Measurements from ENCODE around the gene MAPK8IP2. TPM values are rescaled to one million over a fixed set of nuclear protein-coding genes. Genes with fewer than 3 reads are reported as not detected.
"Not testable (repeated sequence)": the region's sequence is repeated elsewhere in the genome, so short reads cannot be mapped to it uniquely, and the experiment has no call there.

MAPK8IP2 gene
- total RNA-seq, 6 donors from 2014 or later: 1.0 to 5.5 (median 3.4) TPM

DNA sequence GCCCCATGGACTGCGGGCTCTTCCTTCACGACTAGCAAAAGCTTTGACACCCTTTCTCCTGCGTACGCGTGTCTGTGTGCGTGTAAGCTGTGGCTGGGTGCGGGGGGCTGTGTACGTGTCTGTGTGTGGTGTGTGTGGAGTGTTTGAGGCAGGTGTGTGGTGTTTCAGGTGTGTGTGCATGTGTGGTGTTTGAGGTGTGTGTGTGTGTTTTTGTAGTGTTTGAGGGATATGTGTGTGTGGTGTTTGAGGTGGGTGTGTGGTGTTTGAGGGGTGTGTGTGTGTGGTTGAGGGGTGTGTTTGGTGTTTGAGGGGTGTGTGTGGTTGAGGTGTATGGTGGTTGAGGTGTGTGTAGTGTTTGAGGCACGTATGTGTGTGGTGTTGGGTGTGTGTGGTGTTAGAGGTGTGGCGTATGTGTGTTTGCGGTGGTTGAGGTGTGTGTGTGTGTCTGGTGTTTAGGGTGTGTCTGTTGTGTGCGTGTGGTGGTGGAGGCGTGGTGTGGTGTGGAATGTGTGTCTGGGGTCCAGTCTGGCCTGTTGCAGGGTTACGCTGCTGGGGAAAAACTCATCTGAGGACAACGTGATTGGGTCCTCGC, 28.0 kb downstream of the MAPK8IP2 start:
- no peaks in the 10 kb centered on the region for H3K27me3 ChIP-seq
- WGBS, 2 donors: 31 to 46% methylated on average over 10 to 16 of the region's 16 CpGs
- peak overlapping the region; percentile 16 to 92 (median 65) for H3K4me3 ChIP-seq
- ATAC-seq (ENCODE audit: low FRiP score in 2 of 2): peak in 1 of 2 donors; percentile 2
- no peak for DNase-seq
- H3K36me3 ChIP-seq: peaks cover 0 to 23% (median 6%) of the 10 kb centered on the region in 4 donors
- H3K9me3 ChIP-seq: no peaks in the 10 kb centered on the region
- TF ChIP-seq, protein P1, sequence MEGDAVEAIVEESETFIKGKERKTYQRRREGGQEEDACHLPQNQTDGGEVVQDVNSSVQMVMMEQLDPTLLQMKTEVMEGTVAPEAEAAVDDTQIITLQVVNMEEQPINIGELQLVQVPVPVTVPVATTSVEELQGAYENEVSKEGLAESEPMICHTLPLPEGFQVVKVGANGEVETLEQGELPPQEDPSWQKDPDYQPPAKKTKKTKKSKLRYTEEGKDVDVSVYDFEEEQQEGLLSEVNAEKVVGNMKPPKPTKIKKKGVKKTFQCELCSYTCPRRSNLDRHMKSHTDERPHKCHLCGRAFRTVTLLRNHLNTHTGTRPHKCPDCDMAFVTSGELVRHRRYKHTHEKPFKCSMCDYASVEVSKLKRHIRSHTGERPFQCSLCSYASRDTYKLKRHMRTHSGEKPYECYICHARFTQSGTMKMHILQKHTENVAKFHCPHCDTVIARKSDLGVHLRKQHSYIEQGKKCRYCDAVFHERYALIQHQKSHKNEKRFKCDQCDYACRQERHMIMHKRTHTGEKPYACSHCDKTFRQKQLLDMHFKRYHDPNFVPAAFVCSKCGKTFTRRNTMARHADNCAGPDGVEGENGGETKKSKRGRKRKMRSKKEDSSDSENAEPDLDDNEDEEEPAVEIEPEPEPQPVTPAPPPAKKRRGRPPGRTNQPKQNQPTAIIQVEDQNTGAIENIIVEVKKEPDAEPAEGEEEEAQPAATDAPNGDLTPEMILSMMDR (IDR thresholded peaks at IDR 0.05): no peak
- TF ChIP-seq POLR2A (IDR thresholded peaks at IDR 0.05): no peak
- TF ChIP-seq EP300 (IDR thresholded peaks at IDR 0.05): no peak
- no peak for TF ChIP-seq POLR2AphosphoS5 (IDR thresholded peaks at IDR 0.05)
- peaks cover 8 to 22% (median 17%) of the 10 kb centered on the region in 4 donors for H3K4me1 ChIP-seq
- H3K27ac ChIP-seq: peak overlapping the region; percentile 77 to 90 (median 88)

GRCh38 chr22:50630376-50630775, 29.8 kb downstream of the MAPK8IP2 start:
- WGBS, 2 donors: 86 to 89% methylated on average over 5 of the region's 5 CpGs
- Histone ChIP-seq H3K36me3 (peaks cover 0 to 13% (median 3%) of the 10 kb centered on the region in 4 donors), H3K27ac (no peak overlapping the region), H3K4me3 (no peak overlapping the region), H3K27me3 (no peaks in the 10 kb centered on the region), H3K9me3 (no peaks in the 10 kb centered on the region), H3K4me1 (peaks cover 8 to 22% (median 17%) of the 10 kb centered on the region in 4 donors)
- DNase-seq: no peak
- ATAC-seq (ENCODE audit: low FRiP score in 2 of 2): no peak
- TF ChIP-seq POLR2A (IDR thresholded peaks at IDR 0.05) (no peak), POLR2AphosphoS5 (IDR thresholded peaks at IDR 0.05) (no peak), EP300 (IDR thresholded peaks at IDR 0.05) (no peak)
- TF ChIP-seq, protein P1 (IDR thresholded peaks at IDR 0.05): no peak

GRCh38 chr22:50633086-50633485, 32.5 kb downstream of the MAPK8IP2 start:
- 81 to 92% methylated on average over 5 of the region's 5 CpGs for WGBS, 2 donors
- Histone ChIP-seq H3K27me3 (no peaks in the 10 kb centered on the region), H3K4me3 (no peak overlapping the region), H3K36me3 (no peaks in the 10 kb centered on the region), H3K4me1 (peaks cover 0 to 8% (median 6%) of the 10 kb centered on the region in 4 donors), H3K27ac (no peak overlapping the region), H3K9me3 (no peaks in the 10 kb centered on the region)
- ATAC-seq (ENCODE audit: low FRiP score in 2 of 2): no peak
- TF ChIP-seq POLR2AphosphoS5 (IDR thresholded peaks at IDR 0.05): no peak
- no peak for DNase-seq

GRCh38 chr22:50633771-50634170, 33.2 kb downstream of the MAPK8IP2 start:
- Histone ChIP-seq H3K4me1 (peaks cover 0 to 3% (median 3%) of the 10 kb centered on the region in 4 donors), H3K27ac (no peak overlapping the region), H3K27me3 (no peaks in the 10 kb centered on the region), H3K4me3 (no peak overlapping the region), H3K36me3 (no peaks in the 10 kb centered on the region), H3K9me3 (no peaks in the 10 kb centered on the region)
- 93 to 100% methylated on average over 4 to 11 of the region's 11 CpGs for WGBS, 2 donors
- TF ChIP-seq POLR2AphosphoS5 (IDR thresholded peaks at IDR 0.05) (no peak), EP300 (IDR thresholded peaks at IDR 0.05) (no peak), POLR2A (IDR thresholded peaks at IDR 0.05) (no peak)
- TF ChIP-seq, protein P1 (IDR thresholded peaks at IDR 0.05): no peak
- ATAC-seq (ENCODE audit: low FRiP score in 2 of 2) (no peak), DNase-seq (no peak)

GRCh38 chr22:50635591-50635990, 35.0 kb downstream of the MAPK8IP2 start:
- no peaks in the 10 kb centered on the region for H3K9me3 ChIP-seq
- ATAC-seq (ENCODE audit: low FRiP score in 2 of 2): no peak
- H3K27ac ChIP-seq: no peak overlapping the region
- no peaks in the 10 kb centered on the region for H3K27me3 ChIP-seq
- H3K4me3 ChIP-seq: no peak overlapping the region
- peak in 1 of 2 donors; percentile 45 for DNase-seq
- WGBS, 2 donors: 95% methylated on average over 10 to 11 of the region's 11 CpGs
- no peaks in the 10 kb centered on the region for H3K36me3 ChIP-seq
- peaks cover 0 to 4% (median 0%) of the 10 kb centered on the region in 4 donors for H3K4me1 ChIP-seq
- TF ChIP-seq, protein P1 (IDR thresholded peaks at IDR 0.05): no peak
- TF ChIP-seq POLR2AphosphoS5 (IDR thresholded peaks at IDR 0.05) (no peak), EP300 (IDR thresholded peaks at IDR 0.05) (no peak), POLR2A (IDR thresholded peaks at IDR 0.05) (no peak)

GRCh38 chr22:50640296-50640695, 39.7 kb downstream of the MAPK8IP2 start:
- H3K36me3 ChIP-seq; ATAC-seq (ENCODE audit: low FRiP score in 2 of 2); H3K9me3 ChIP-seq; H3K27me3 ChIP-seq; H3K4me3 ChIP-seq; DNase-seq: not testable (repeated sequence)
- Histone ChIP-seq H3K4me1 (peaks cover 15 to 17% (median 16%) of the 10 kb centered on the region in 4 donors), H3K27ac (peak overlapping the region in 2 of 4 donors; percentile 37 to 77)
- whole genome bisulfite sequencing, 2 donors: 94 to 95% methylated on average over 12 of the region's 12 CpGs
